Mesothelial cell of epicardium (in vitro differentiated cells): ENCODE results near the gene VGLL3. TPM values are rescaled to one million over a fixed set of nuclear protein-coding genes. Genes with fewer than 3 reads are reported as not detected.

Experiments
- DNase-seq, 2 experiments: peaks; one replicate each; pipeline ENCODE4 v3.0.0; 2021; ENCODE audit warnings: low spot score in 2 of 2; ENCODE audit not compliant: unreplicated experiment in 2 of 2
- H3K27ac Mint-ChIP-seq: 2 replicates; pipeline ENCODE4 v1.8.0; 2021; ENCODE audit warnings: mixed read lengths
- H3K27me3 Mint-ChIP-seq: 2 replicates; pipeline ENCODE4 v1.8.0; 2021; ENCODE audit warnings: low read depth, mixed read lengths
- H3K36me3 Mint-ChIP-seq: 2 replicates; pipeline ENCODE4 v1.8.0; 2021; ENCODE audit warnings: mixed read lengths
- H3K4me1 Mint-ChIP-seq: 2 replicates; pipeline ENCODE4 v1.8.0; 2021; ENCODE audit warnings: mixed read lengths
- H3K4me3 Mint-ChIP-seq: 2 replicates; pipeline ENCODE4 v1.8.0; 2021; ENCODE audit warnings: mild to moderate bottlenecking, moderate library complexity, mixed read lengths
- H3K9me3 Mint-ChIP-seq: 2 replicates; pipeline ENCODE4 v1.8.0; 2021; ENCODE audit warnings: mixed read lengths
- total RNA-seq: library from RNA; stranded (reverse); gene quantifications from 3 replicates; pipeline ENCODE4 v1.2.1, GENCODE V29; 2021
- TF ChIP-seq, protein P1 (sequence below): fragments of 200-600 bp; sonication (generic); IDR thresholded peaks from one replicate; pipeline ENCODE4 v1.5.0; 2021; ENCODE audit warnings: antibody characterized with exemption; ENCODE audit not compliant: unreplicated experiment

VGLL3 gene, protein sequence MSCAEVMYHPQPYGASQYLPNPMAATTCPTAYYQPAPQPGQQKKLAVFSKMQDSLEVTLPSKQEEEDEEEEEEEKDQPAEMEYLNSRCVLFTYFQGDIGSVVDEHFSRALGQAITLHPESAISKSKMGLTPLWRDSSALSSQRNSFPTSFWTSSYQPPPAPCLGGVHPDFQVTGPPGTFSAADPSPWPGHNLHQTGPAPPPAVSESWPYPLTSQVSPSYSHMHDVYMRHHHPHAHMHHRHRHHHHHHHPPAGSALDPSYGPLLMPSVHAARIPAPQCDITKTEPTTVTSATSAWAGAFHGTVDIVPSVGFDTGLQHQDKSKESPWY
- total RNA-seq: 11.9 to 13.5 TPM (median 13.4 TPM) in 3 replicates

DNA sequence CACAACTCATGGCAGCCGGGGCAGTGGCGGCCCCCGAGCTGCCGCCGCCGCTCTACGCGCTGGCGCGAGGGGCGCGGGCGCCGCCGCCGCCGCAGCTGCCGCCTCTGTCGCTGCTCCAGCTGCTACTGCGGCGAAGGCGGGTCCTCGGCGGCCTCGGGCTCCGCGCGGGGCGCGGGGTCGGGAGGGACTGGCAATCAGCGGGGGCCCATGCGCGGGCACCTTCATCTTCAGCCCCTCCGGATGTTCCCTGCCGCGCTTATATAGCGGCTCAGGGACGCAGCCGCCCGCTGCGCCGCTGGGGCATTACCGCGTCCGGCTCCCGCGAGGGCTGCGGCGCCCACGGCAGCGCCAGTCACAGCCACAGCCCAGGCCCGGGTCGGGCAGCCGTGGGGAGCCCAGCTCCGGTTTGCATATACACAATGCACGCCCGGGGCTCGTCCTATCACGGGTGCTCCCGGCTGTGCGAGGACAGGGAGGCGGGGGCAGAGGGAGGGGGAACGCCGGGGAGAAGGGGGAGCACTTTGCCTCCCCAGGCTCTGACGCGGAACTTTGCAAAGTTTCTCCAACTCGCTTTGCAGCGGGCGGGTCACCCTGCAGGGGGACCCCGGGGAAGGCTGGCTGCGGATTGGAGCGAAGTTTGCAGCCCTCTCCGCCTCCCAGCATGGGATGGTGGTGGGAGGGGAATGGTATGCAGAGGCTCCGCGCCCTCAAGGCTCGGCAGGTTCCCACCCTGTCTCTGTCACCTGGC lies at the start of gene VGLL3:
VGLL3 (minus strand) TSS at position 416 of the 748 bp plus-strand sequence; CDS start at position 10, 406 bp downstream.
- Mint-ChIP-seq H3K36me3 (no peaks in the 10 kb centered on the region), H3K4me3 (peak within 1 kb of the TSS; percentile 91), H3K9me3 (no peaks in the 10 kb centered on the region), H3K27ac (peak within 1 kb of the TSS; percentile 99), H3K4me1 (peaks cover 46% of the 10 kb centered on the region), H3K27me3 (peaks cover 15% of the 10 kb centered on the region)
- peak; percentile 61 to 77 for DNase-seq
- TF ChIP-seq, protein P1, sequence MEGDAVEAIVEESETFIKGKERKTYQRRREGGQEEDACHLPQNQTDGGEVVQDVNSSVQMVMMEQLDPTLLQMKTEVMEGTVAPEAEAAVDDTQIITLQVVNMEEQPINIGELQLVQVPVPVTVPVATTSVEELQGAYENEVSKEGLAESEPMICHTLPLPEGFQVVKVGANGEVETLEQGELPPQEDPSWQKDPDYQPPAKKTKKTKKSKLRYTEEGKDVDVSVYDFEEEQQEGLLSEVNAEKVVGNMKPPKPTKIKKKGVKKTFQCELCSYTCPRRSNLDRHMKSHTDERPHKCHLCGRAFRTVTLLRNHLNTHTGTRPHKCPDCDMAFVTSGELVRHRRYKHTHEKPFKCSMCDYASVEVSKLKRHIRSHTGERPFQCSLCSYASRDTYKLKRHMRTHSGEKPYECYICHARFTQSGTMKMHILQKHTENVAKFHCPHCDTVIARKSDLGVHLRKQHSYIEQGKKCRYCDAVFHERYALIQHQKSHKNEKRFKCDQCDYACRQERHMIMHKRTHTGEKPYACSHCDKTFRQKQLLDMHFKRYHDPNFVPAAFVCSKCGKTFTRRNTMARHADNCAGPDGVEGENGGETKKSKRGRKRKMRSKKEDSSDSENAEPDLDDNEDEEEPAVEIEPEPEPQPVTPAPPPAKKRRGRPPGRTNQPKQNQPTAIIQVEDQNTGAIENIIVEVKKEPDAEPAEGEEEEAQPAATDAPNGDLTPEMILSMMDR: peak; percentile 26

DNA sequence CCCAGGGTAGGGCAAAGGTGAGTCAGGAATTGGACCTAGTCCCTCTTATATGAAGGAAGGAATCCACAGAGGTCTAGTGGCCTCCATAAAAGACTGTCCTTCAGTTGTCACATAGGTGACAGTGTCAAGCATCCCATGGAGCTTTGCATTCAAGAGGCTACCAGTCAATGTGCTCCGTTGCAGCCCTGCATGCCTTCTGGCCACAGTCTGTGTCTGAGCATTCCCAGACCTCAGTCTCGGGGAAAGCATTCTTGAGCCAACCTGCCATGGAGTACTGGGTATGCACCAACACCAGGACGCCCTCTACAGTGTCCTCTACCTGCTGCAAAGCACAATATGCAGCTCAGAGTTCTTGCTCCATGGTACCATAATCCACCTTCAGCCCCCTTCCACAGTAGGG lies 46.7 kb upstream of the VGLL3 start:
- Mint-ChIP-seq H3K36me3 (no peaks in the 10 kb centered on the region), H3K27ac (no peak overlapping the region), H3K27me3 (no peaks in the 10 kb centered on the region), H3K9me3 (peaks cover 4% of the 10 kb centered on the region), H3K4me1 (peaks cover 7% of the 10 kb centered on the region), H3K4me3 (no peak overlapping the region)
- no peak for DNase-seq
- TF ChIP-seq, protein P1: no peak

DNA sequence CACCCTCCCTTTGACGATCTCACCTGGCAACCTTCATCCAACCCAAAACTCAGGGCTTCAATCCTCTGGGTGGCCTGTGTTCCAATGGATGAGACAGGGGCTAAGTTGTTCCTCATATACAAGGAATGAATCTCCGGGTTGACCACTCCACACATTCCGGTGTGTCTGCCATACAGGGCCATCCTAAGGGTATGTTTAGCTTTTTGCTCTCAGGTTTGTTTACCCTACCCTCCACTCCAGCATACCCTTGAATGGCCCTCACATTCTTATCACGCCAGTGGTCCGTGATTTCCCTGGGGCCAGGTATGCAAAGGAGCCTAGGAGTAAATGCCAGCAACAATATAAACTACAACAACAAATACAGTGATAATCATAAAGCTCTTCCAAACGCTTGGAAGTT lies 45.7 kb upstream of the VGLL3 start:
- TF ChIP-seq, protein P1: no peak
- no peaks in the 10 kb centered on the region for H3K27me3 Mint-ChIP-seq
- H3K36me3 Mint-ChIP-seq: no peaks in the 10 kb centered on the region
- no peak overlapping the region for H3K4me3 Mint-ChIP-seq
- no peak overlapping the region for H3K27ac Mint-ChIP-seq
- peaks cover 7% of the 10 kb centered on the region for H3K4me1 Mint-ChIP-seq
- no peak for DNase-seq
- H3K9me3 Mint-ChIP-seq: peaks cover 4% of the 10 kb centered on the region

DNA sequence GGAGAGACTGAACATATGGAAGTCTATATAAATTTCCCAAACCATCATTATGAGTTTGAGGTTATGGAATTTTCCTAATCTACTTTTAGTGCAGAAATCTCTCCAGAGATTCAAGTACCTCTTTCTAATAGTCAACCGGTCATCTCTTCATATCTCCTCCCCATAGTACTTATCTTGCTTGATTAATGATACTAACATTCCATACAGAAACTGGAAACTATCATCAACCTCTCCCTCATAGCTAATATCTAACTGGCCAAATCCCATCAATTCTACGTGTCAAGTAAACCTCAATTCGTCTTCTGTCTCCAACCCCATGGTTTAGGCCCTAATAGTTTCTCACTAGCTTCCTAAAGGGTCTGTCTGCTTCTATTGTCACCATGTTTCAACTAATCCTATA lies 44.4 kb upstream of the VGLL3 start:
- Mint-ChIP-seq H3K27ac (no peak overlapping the region), H3K27me3 (no peaks in the 10 kb centered on the region), H3K4me1 (peaks cover 7% of the 10 kb centered on the region), H3K9me3 (peaks cover 4% of the 10 kb centered on the region), H3K36me3 (no peaks in the 10 kb centered on the region), H3K4me3 (no peak overlapping the region)
- TF ChIP-seq, protein P1: no peak
- DNase-seq: no peak

DNA sequence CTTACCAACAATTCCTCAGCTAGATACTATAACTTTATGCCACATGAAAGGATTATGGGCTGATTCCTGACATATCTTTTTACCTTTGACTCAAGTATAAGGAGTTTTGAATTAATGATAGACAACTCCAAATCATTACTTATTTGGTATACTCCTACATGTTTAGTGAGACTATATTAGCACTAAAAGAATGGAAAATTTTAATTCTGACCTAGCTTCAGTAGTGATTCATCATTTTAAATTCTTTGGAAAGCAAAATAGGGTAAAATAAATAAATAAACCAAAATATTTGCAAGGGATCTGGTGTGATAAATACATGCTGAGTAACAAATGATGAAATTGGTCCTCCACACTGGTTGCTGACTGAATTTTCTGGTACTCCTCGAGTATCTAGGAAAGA lies 42.3 kb upstream of the VGLL3 start:
- no peak overlapping the region for H3K27ac Mint-ChIP-seq
- H3K9me3 Mint-ChIP-seq: peaks cover 4% of the 10 kb centered on the region
- DNase-seq: no peak
- H3K4me3 Mint-ChIP-seq: no peak overlapping the region
- no peaks in the 10 kb centered on the region for H3K36me3 Mint-ChIP-seq
- H3K27me3 Mint-ChIP-seq: no peaks in the 10 kb centered on the region
- H3K4me1 Mint-ChIP-seq: peaks cover 4% of the 10 kb centered on the region
- TF ChIP-seq, protein P1: no peak
